Glomerular visceral epithelial cell (primary cell): ENCODE results near the gene ASB6.
"Not testable (repeated sequence)": the region's sequence is repeated elsewhere in the genome, so short reads cannot be mapped to it uniquely, and the experiment has no call there.

Experiments used
- DNase-seq: peaks from one replicate; pipeline ENCODE4 v3.0.0-alpha.2; 2016; ENCODE audit errors: extremely low spot score

ASB6 gene

GRCh38 chr9:129643706-129644105, 1.8 kb upstream of the ASB6 start:
- no peak for DNase-seq

DNA sequence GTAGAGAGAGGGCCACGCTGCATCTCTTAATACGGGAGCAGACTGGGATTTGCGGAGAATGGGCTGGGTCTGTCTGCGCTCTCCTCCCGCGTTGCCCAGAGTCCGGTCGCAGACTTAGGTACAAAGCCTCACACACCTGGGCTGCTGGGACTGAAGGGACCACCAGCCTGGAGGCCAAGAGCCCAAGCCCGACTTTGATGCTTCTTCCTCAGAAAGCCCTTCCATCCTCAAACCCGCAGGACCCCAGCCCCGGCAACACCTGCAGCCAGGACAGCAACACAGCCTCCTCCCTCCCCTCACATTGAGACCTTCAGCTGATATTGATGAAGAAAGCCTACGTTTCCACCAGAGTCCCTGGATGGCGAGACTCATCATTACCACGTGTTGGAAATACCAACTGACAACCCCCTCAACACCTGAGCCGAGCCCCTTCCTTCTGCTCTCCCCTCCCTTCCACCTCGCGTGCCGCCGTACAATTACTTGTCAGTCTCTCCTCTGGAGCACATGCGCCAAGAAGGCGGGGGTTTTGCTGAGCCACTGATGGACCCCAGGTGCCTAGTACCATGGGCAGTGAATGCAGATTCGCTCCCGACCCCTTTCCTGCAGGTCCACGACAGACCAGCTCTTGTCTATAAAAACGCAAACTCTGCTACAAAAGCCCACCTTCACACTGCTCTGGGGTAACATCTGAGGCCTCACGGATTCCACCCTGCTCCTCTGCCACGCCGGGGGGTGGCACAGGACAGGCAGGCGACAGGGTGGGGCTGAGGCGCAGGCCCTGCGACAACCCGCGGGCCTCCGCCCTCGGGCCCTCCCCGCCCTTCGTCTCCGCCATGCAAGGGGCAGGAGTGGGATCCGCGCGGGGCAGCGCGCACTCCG, 841 bp downstream of the ASB6 start:
- DNase-seq = no peak

DNA sequence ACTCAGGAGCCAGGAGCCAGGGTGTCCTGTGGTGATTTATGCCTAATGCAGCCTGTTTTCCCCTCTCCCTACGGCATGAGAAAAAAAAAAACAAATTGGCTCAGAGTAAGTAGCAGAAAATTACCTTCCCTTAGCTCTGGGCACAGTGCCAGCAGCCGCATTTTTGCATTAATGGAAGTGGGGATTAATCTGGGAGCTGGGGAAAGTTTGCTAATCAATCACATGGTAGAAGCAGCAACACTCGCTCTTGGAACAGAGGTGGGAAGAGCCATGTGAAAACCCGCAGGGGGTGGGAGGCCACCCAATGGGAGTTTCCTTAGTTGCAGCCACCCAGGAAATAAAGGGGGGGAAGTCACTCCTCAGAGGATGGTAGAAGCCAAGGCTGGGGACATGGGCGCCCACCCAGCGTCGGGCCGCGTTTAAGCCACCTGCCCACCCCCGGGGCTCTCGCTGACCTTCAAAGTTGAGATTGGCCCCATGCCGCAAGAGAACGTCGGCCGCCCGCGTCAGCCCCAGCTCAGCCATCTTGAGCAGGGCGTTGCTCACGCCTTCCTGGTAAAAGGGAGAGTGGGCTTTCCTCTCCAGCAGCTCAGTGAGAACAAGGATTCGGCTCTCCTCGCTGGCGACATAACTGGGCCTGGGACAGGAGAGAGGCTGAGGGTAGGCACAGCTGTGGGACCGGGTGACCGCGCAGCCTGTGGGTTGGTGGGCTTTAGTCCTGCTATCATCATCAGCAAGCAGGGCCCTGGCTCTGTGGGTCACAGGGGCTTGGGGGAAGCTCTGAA, 1.7 kb downstream of the ASB6 start:
- DNase-seq = peak; percentile 48

- no peak for DNase-seq
These were observed 2.2 kb downstream of the ASB6 start for GRCh38 chr9:129639756-129640085.

- DNase-seq = no peak
These were observed 2.8 kb downstream of the ASB6 start for GRCh38 chr9:129639034-129639630.

- DNase-seq = no peak
These were observed 4.1 kb downstream of the ASB6 start for GRCh38 chr9:129637673-129638439.

- DNase-seq = no peak
These were observed 4.8 kb downstream of the ASB6 start for GRCh38 chr9:129637102-129637501.

- DNase-seq = not testable (repeated sequence)
These were observed 5.6 kb downstream of the ASB6 start for GRCh38 chr9:129636343-129636742.

- no peak for DNase-seq
These were observed 6.6 kb downstream of the ASB6 start for GRCh38 chr9:129635099-129636065.

GRCh38 chr9:129633848-129634247, 8.1 kb downstream of the ASB6 start:
- DNase-seq = no peak

DNA sequence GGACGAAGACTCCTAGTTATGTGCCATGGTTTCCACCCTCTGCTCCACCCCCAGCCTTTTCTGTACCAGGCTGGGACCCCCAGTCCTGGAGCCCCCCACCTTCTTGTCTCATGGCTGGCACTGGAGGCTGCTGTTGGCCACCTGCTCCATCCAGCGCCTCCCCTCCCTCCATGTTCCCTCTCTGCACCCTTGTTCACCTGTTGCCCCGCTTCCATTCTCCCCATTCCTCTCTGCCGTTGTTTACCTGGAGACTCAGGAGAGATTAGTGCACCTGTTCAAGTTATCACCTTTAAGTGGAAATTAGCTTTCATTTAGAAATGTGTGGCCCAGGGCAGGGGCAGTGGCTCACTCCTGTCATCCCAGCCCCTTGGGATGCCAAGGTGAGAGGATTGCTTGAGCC, 8.7 kb downstream of the ASB6 start:
- DNase-seq = no peak

DNA sequence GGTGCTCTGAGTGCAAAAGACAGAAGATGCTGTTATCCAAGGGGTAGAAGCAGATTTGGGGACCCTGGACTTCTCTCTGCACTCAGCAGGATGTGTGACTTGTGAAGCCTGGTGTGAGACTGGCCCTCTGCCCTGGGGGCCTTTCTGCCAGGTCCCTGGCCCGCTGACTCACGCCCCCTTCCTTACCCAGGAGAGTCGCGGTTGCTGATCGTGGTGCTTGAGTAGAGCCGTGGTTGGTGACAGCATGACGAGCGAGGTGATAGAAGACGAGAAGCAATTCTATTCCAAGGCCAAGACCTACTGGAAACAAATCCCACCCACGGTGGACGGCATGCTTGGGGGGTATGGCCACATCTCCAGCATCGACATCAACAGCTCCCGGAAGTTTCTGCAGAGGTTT, 9.5 kb downstream of the ASB6 start:
- DNase-seq = peak; percentile 47

- no peak for DNase-seq
These were observed 10.2 kb downstream of the ASB6 start for GRCh38 chr9:129631674-129632129.

DNA sequence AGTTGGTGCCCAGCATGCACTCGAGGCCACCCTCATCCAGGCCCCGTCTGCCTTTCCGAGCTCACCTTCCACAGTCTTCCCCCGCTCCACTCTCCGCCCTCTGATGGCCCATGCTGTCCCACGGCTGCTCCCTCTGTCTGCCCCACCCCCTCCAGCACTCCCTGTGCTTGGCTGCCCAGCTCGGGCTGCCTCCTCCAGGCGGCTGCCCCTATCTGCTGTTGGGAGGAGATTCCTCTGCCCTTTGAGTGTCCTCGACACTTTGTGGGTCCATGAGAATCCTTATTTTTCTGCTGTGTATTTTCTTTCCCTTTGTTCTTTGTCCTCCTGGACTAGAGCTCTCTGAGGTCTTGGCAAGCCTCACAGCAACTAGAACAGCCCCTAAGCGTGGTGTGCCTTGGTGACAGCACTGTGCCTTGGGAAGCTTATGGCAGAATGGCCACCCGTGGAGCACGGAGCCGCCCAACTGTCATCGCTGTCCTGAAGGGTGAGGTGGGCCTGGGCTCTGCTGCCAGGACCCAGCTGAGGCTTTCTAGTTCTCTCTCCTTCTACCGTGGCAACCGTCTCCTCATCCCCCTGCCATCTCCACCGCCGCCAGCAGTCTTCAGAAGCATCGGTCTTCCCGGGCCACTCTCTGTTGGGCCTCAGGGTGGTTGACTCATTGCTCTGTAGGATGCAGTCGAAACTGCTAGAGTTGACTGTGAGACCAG, 10.8 kb downstream of the ASB6 start:
- DNase-seq = no peak

DNA sequence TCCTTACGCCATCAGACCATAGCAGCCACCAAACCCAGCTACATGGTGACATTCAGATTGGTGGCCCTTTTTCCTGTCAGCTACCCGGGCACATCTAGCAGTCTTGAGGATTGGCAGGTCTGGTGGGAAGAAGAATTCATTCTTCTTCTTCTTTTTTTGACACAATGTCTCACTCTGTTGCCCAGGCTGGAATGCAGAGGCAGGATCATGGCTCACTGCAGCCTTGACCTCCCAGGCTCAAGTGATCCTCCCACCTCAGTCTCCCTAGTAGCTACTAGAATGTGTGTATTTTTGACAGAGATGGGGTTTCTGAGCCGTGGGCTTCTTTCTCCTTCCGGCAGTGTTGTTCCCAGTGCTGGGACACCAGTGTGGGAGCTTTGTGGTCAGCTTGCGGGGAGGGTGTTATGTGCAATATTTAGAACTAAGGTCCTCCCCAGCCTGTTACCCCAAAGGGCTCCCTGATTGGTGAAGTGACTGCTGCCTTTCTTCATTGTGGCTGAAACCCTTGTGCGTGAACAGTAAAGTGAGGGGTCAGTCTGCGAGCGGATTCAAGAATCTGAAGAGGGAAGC, 12.6 kb downstream of the ASB6 start:
- DNase-seq = no peak

DNA sequence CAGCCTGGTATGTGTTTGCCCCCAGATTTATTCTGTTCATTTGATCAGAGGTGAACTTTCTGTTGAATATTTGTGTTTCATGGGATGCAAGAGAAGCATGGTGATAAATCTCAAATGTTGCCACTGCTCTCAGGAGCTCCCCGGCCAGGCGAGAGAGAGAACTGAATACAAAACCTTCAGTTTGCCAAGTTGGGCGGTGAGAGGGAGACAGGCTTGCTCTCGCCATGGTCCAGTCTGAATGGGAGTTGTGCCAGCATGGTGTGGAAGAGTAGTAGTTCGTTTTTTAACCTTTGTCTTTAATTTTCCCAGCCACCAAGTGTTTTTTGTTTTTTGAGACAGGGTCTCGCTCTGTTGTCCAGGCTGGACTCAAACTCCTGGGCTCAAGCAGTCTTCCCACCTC, 13.2 kb downstream of the ASB6 start:
- no peak for DNase-seq

- DNase-seq = no peak
These were observed 14.2 kb downstream of the ASB6 start for GRCh38 chr9:129627556-129628440.

DNA sequence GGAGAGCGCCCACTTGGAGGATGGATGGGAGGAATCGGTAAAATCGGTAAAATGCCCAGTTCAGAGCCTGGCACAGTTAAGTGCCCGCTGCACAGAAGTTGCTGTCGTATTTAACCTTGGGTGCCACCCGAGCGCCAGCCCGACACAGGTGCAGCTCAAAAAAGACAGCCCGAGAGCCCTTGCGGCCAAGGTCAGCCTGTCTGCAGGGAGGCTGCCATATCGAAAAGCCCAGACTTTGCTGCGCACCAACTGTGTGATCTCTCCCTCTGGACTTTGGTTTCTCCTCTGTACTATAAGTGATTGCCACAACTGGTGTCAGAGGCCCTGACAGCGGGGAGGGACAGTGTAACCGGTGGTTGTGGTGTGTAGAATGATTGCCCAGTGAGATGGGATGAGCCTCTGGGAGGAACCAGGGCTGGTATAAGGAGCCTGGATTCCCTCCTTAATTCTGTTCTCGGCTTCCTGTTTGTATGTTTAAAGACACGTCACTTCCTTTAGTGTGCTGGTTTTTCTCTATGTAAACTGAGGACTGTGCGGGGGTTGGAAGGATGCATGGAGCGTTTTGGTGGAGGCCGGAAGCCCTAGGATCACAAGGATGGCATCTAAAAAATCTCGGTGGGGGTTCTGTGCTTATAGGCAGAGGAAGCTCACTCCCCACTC, 15.2 kb downstream of the ASB6 start:
- peak; percentile 70 for DNase-seq
